K562 (cell line): ENCODE data around the gene LIPI. TPM values are rescaled to one million over a fixed set of nuclear protein-coding genes. Genes with fewer than 3 reads are reported as not detected.

Experiments
- ATAC-seq: fragments of 200-7000 bp; cut with Tn5 transposase; 3 replicates; pipeline ENCODE4 v1.9.1; 2020; ENCODE audit warnings: moderate library complexity
- BruUV-seq: library from RNA; stranded (reverse); fragments of 400-500 nt; replicated peaks from 2 replicates; lab custom pipeline; 2021; lab: Mats Ljungman, UMichigan
- CTCF ChIA-PET: fragments of 300-600 bp; formaldehyde crosslinking; extraction: SDS; loops from one replicate; lab custom pipeline; 2021; ENCODE audit warnings: low intra/inter-chr PET ratio; lab: Yijun Ruan, JAX
- POLR2A ChIA-PET: fragments of 300-600, 350-650 bp; sonication (Branson Sonifier 250); formaldehyde crosslinking; extraction: SDS; loops from one replicate; lab custom pipeline; 2021; ENCODE audit warnings: antibody characterized with exemption, inconsistent platforms; lab: Yijun Ruan, JAX
- DNase-seq, 4 experiments: peaks; one replicate each; pipeline versions ENCODE4 v3.0.0 to v3.0.0-alpha.2; 2011 to 2018; ENCODE audit warnings: low spot score in 3 of 4, mixed read lengths in 3 of 4; ENCODE audit errors: extremely low read depth in 1 of 4
- FAIRE-seq: peaks from 2 replicates; lab custom pipeline; 2011; peaks lifted over from hg19 to GRCh38; lab: Jason Lieb, UNC
- H2AFZ ChIP-seq: 2 replicates; pipeline ENCODE4 v1.6.0; 2011; ENCODE audit warnings: low read depth, low read length, control low read depth, inconsistent platforms
- H3K27ac ChIP-seq: fragments of 200-600 bp; 3 replicates; pipeline ENCODE4 v1.8.0; 2011; ENCODE audit warnings: low read depth, mild to moderate bottlenecking, control low read depth, inconsistent platforms, low read length, moderate library complexity, mixed read lengths; ENCODE audit errors: extremely low read depth
- H3K27me3 ChIP-seq, 2 experiments: fragments of 300-600 bp in 1 of 2; 2 replicates in 1 of 2; 3 replicates in 1 of 2; pipeline versions ENCODE4 v1.6.0 to v1.8.0; 2011; ENCODE audit warnings: inconsistent platforms in 2 of 2, low read length in 2 of 2, mild to moderate bottlenecking in 1 of 2, mixed read lengths in 1 of 2, moderate library complexity in 1 of 2; ENCODE audit not compliant: control insufficient read depth in 2 of 2, insufficient read depth in 2 of 2
- H3K36me3 ChIP-seq: fragments of 300-600 bp; 3 replicates; pipeline ENCODE4 v1.8.0; 2011; ENCODE audit warnings: mild to moderate bottlenecking, low read length, inconsistent platforms; ENCODE audit not compliant: control insufficient read depth, insufficient read depth
- H3K4me1 ChIP-seq, 2 experiments: fragments of 200-600 bp in 1 of 2; replicated peaks in 1 of 2; 2 replicates in 1 of 2; 3 replicates in 1 of 2; pipeline versions ENCODE4 v1.5.1 to v1.8.0; 2011; ENCODE audit warnings: inconsistent platforms in 2 of 2, low read length in 2 of 2, mild to moderate bottlenecking in 1 of 2, mixed read lengths in 1 of 2, moderate library complexity in 1 of 2; ENCODE audit not compliant: control insufficient read depth in 2 of 2, insufficient read depth in 2 of 2
- H3K4me2 ChIP-seq: 2 replicates; pipeline ENCODE4 v1.6.1; 2011; ENCODE audit warnings: low read length, control low read depth, inconsistent platforms, mixed read lengths; ENCODE audit not compliant: insufficient read depth
- H3K4me3 ChIP-seq: fragments of 200-600 bp; sonication (generic), shearing (Covaris generic); 2 replicates; pipeline ENCODE4 v1.5.1; 2016; ENCODE audit warnings: control low read depth, inconsistent platforms
- H3K79me2 ChIP-seq: fragments of 200-600 bp; 3 replicates; pipeline ENCODE4 v1.8.0; 2011; ENCODE audit warnings: low read length, inconsistent platforms; ENCODE audit not compliant: control insufficient read depth, insufficient read depth
- H3K9ac ChIP-seq, 2 experiments: 2 replicates each; pipeline versions ENCODE4 v1.6.0 to v1.6.1; 2011; ENCODE audit warnings: low read depth in 2 of 2, low read length in 2 of 2, control low read depth in 1 of 2, inconsistent platforms in 1 of 2, mild to moderate bottlenecking in 1 of 2, mixed read lengths in 1 of 2; ENCODE audit not compliant: insufficient read depth in 1 of 2
- H3K9me1 ChIP-seq: one replicate; pipeline ENCODE4 v1.6.0; 2011; ENCODE audit warnings: inconsistent platforms, mild to moderate bottlenecking, low read length, moderate library complexity; ENCODE audit not compliant: control insufficient read depth, insufficient read depth
- H3K9me3 ChIP-seq: replicated peaks from 2 replicates; pipeline ENCODE4 v1.5.1; 2011; ENCODE audit warnings: low read depth, low read length, inconsistent platforms; ENCODE audit not compliant: control insufficient read depth, insufficient read depth
- H4K20me1 ChIP-seq: replicated peaks from 2 replicates; pipeline ENCODE4 v1.6.1; 2011; ENCODE audit warnings: low read length, inconsistent platforms, mixed read lengths; ENCODE audit not compliant: control insufficient read depth, insufficient read depth
- ATF4 ChIP-seq: fragments of 450-650 bp; formaldehyde crosslinking; IDR thresholded peaks from 2 replicates; pipeline ENCODE4 v1.4.0; 2022; ENCODE audit warnings: mild to moderate bottlenecking, moderate library complexity
- ATF7 ChIP-seq: fragments of 450-650 bp; IDR thresholded peaks from 2 replicates; pipeline ENCODE4 v1.7.1; 2014; ENCODE audit warnings: mild to moderate bottlenecking, moderate library complexity
- DDX20 ChIP-seq: fragments of 450-650 bp; IDR thresholded peaks from 2 replicates; pipeline ENCODE4 v1.6.1; 2016; ENCODE audit warnings: missing genetic modification characterization, low read depth, mild to moderate bottlenecking, missing compliant biosample characterization, moderate library complexity
- MAFF ChIP-seq: IDR thresholded peaks from 2 replicates; pipeline ENCODE4 v1.6.1; 2012; ENCODE audit warnings: low read length, improper control_type of control experiment
- MTF1 ChIP-seq: fragments of 250-450 bp; sonication (Bioruptor Pico); IDR thresholded peaks from 2 replicates; pipeline ENCODE4 v1.9.0; 2021; ENCODE audit warnings: moderate library complexity, mild to moderate bottlenecking, inconsistent platforms, borderline replicate concordance
- NCOA6 ChIP-seq: fragments of 450-650 bp; IDR thresholded peaks from 2 replicates; pipeline ENCODE4 v1.6.1; 2017; ENCODE audit warnings: mild to moderate bottlenecking
- NONO ChIP-seq, 2 experiments: fragments of 200-400 bp in 1 of 2; fragments of 450-650 bp in 1 of 2; formaldehyde crosslinking in 1 of 2; IDR thresholded peaks; 2 replicates each; pipeline ENCODE4 v1.6.1; 2017; ENCODE audit warnings: low read depth in 2 of 2, mild to moderate bottlenecking in 2 of 2, moderate library complexity in 2 of 2, low read length in 1 of 2
- PHB2 ChIP-seq: fragments of 450-650 bp; IDR thresholded peaks from 2 replicates; pipeline ENCODE4 v1.6.1; 2017; ENCODE audit warnings: low read depth
- RFX5 ChIP-seq: IDR thresholded peaks from 2 replicates; pipeline ENCODE4 v1.6.1; 2011; ENCODE audit warnings: low read depth, mild to moderate bottlenecking, improper control_type of control experiment, low read length
- SAFB2 ChIP-seq: fragments of 200-400 bp; formaldehyde crosslinking; IDR thresholded peaks from 2 replicates; pipeline ENCODE4 v1.6.1; 2018; ENCODE audit warnings: borderline replicate concordance, low read length, low read depth, moderate library complexity; ENCODE audit not compliant: severe bottlenecking
- TBL1XR1 ChIP-seq, 2 experiments: IDR thresholded peaks; 2 replicates each; pipeline ENCODE4 v1.6.1; 2012; ENCODE audit warnings: improper control_type of control experiment in 2 of 2, low read length in 2 of 2, mild to moderate bottlenecking in 1 of 2
- TEAD1 ChIP-seq, 2 experiments: fragments of 450-650 bp in 1 of 2; sonication (generic) in 1 of 2; formaldehyde crosslinking; IDR thresholded peaks; 2 replicates each; pipeline versions ENCODE4 v1.4.0 to v1.8.0; 2020 to 2022; ENCODE audit warnings: mild to moderate bottlenecking in 2 of 2, missing genetic modification reagents in 1 of 2
- TRIM28 ChIP-seq: fragments of 450-650 bp; IDR thresholded peaks from 2 replicates; pipeline ENCODE4 v1.6.1; 2017
- VEZF1 ChIP-seq: fragments of 200-800 bp; sonication (Bioruptor generic); IDR thresholded peaks from 2 replicates; pipeline ENCODE4 v1.6.1; 2017; ENCODE audit warnings: missing genetic modification characterization, missing compliant biosample characterization
- ZNF445 ChIP-seq: fragments of 250-450 bp; sonication (Bioruptor Pico); IDR thresholded peaks from 2 replicates; pipeline ENCODE4 v1.4.0; 2020; ENCODE audit warnings: low read depth, mild to moderate bottlenecking, moderate library complexity
- ZNF57 ChIP-seq: fragments of 450-650 bp; formaldehyde crosslinking; IDR thresholded peaks from 2 replicates; pipeline ENCODE4 v1.4.0; 2020; ENCODE audit warnings: mild to moderate bottlenecking, moderate library complexity
- in situ Hi-C: fragments of 300-500 bp; cut with MboI; formaldehyde crosslinking; loops from 4 replicates; pipeline ENCODE4 v1.15.0; 2018; ENCODE audit warnings: inconsistent platforms, mixed read lengths
- intact Hi-C: fragments of 100-400 bp; cut with micrococcal nuclease; formaldehyde crosslinking; loops from 2 replicates; pipeline ENCODE4 v1.14.2; 2022
- polyA plus RNA-seq, 8 experiments: library from polyadenylated mRNA; depleted of rRNA in 4 of 8; stranded (reverse) in 5 of 8; unstranded in 3 of 8; fragments of >200 nt; fragmentation: Nextera tagmentation in 2 of 8; fragmentation: Illumina TruSeq in 1 of 8; extraction: Ambion mirVana in 2 of 8; extraction: Trizol in 1 of 8; gene quantifications; 2 replicates each; pipeline versions ENCODE4 v1.2.1 to v1.2.3, GENCODE V29; 2011 to 2014; ENCODE audit warnings: inconsistent platforms in 1 of 8, missing spikeins in 1 of 8
- total RNA-seq, 7 experiments: library from RNA; depleted of rRNA in 6 of 7; stranded (reverse); fragments of >200 nt in 6 of 7; fragmentation: Illumina TruSeq in 2 of 7; extraction: Trizol in 2 of 7; gene quantifications; 2 replicates each; pipeline versions ENCODE4 v1.2.1 to v1.2.3, GENCODE V29; 2011 to 2021; ENCODE audit warnings: low replicate concordance in 1 of 7
- TF ChIP-seq, protein P1 (sequence below): fragments of 250-450 bp; sonication (Bioruptor Pico); IDR thresholded peaks from 2 replicates; pipeline ENCODE4 v1.5.0; 2022; ENCODE audit warnings: mild to moderate bottlenecking
- TF ChIP-seq, protein P2 (sequence below): sonication (generic); formaldehyde crosslinking; IDR thresholded peaks from 2 replicates; pipeline ENCODE4 v1.8.0; 2022; ENCODE audit warnings: mild to moderate bottlenecking, missing genetic modification reagents

LIPI gene
- total and polyA plus RNA-seq, 9 of the 15 experiments (the other 6 are each of a cell fraction or from before 2014, with no cell fraction given) = not detected

- Histone ChIP-seq H3K4me2 (no peak overlapping the region), H3K27me3 (no peaks in the 10 kb centered on the region; a peak in 1 of 5 replicates), H3K4me1 (peaks cover 0 to 9% of the 10 kb centered on the region in 2 experiments; a peak in 2 of 5 replicates), H3K4me3 (no peak overlapping the region), H4K20me1 (no peaks in the 10 kb centered on the region), H2AFZ (no peak overlapping the region), H3K27ac (no peak overlapping the region), H3K36me3 (no peaks in the 10 kb centered on the region), H3K9me1 (no peaks in the 10 kb centered on the region), H3K9me3 (no peaks in the 10 kb centered on the region), H3K9ac (no peak overlapping the region), H3K79me2 (no peaks in the 10 kb centered on the region)
- ATAC-seq = no peak
- in situ Hi-C loops = no loop called here
- TF ChIP-seq TEAD1 (CRISPR knock-in tag; IDR thresholded peaks at IDR 0.05) (no peak), MAFF (no peak), ATF7 (no peak), NCOA6 (no peak), ZNF445 (CRISPR knock-in tag) (no peak), NONO (IDR thresholded peaks at IDR 0.05; ENCODE audit: low read depth in 2 of 2, low read length in 1 of 2) (no peak), ATF4 (CRISPR knock-in tag) (no peak), VEZF1 (CRISPR knock-in tag) (no peak), DDX20 (tag) (no peak), MTF1 (CRISPR knock-in tag) (no peak), PHB2 (no peak), RFX5 (no peak), TBL1XR1 (IDR thresholded peaks at IDR 0.05; ENCODE audit: low read length in 2 of 2) (no peak), TRIM28 (no peak), ZNF57 (CRISPR knock-in tag) (no peak), SAFB2 (no peak)
- TF ChIP-seq, protein P1, sequence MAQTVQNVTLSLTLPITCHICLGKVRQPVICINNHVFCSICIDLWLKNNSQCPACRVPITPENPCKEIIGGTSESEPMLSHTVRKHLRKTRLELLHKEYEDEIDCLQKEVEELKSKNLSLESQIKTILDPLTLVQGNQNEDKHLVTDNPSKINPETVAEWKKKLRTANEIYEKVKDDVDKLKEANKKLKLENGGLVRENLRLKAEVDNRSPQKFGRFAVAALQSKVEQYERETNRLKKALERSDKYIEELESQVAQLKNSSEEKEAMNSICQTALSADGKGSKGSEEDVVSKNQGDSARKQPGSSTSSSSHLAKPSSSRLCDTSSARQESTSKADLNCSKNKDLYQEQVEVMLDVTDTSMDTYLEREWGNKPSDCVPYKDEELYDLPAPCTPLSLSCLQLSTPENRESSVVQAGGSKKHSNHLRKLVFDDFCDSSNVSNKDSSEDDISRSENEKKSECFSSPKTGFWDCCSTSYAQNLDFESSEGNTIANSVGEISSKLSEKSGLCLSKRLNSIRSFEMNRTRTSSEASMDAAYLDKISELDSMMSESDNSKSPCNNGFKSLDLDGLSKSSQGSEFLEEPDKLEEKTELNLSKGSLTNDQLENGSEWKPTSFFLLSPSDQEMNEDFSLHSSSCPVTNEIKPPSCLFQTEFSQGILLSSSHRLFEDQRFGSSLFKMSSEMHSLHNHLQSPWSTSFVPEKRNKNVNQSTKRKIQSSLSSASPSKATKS (CRISPR knock-in tag) = no peak
- TF ChIP-seq, protein P2, sequence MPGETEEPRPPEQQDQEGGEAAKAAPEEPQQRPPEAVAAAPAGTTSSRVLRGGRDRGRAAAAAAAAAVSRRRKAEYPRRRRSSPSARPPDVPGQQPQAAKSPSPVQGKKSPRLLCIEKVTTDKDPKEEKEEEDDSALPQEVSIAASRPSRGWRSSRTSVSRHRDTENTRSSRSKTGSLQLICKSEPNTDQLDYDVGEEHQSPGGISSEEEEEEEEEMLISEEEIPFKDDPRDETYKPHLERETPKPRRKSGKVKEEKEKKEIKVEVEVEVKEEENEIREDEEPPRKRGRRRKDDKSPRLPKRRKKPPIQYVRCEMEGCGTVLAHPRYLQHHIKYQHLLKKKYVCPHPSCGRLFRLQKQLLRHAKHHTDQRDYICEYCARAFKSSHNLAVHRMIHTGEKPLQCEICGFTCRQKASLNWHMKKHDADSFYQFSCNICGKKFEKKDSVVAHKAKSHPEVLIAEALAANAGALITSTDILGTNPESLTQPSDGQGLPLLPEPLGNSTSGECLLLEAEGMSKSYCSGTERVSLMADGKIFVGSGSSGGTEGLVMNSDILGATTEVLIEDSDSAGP (CRISPR knock-in tag) = no peak
- no peak for FAIRE-seq
- POLR2A ChIA-PET = no interaction called here
- BruUV-seq = no TSS peak
- CTCF ChIA-PET = no interaction called here
- no peak for DNase-seq
- intact Hi-C loops = loop anchor here (5.0 kb wide), 1 partner anchor 51 kb away; no protein-coding TSS in a partner anchor
These were observed 2.4 kb upstream of the LIPI start for GRCh38 chr21:14213164-14213563.
